ENCODE data around the gene RAP1GDS1.
"Not testable (repeated sequence)": the region's sequence is repeated elsewhere in the genome, so short reads cannot be mapped to it uniquely, and the experiment has no call there.

The RAP1GDS1 gene

GRCh38 chr4:98423009-98423408 lies 161.8 kb downstream of the RAP1GDS1 start:
- in situ Hi-C loops (cut with MboI; ENCODE audit: low sequenced_read_pairs), result no loop called here

- in situ Hi-C loops (cut with MboI; ENCODE audit: low sequenced_read_pairs), result no loop called here
These were observed 169.7 kb downstream of the RAP1GDS1 start for GRCh38 chr4:98430708-98431403.

DNA sequence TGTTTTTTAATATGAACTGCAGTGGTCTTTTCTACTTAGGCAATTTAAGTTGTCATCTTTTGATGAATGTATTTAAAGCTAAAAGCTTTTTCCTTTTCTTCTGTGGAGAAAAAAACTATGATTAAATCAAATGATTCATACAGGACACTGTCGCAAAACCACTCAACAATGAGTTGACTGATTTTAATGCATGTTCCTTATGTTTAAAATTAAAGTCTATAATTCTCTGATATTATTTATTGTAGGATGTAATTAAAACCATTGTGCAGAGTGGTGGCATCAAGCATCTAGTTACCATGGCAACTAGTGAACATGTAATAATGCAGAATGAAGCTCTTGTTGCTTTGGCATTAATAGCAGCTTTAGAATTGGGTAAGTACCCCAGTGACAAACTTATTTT lies 172.5 kb downstream of the RAP1GDS1 start:
- in situ Hi-C loops (cut with MboI; ENCODE audit: low sequenced_read_pairs), result no loop called here

- in situ Hi-C loops (cut with MboI; ENCODE audit: low sequenced_read_pairs), result no loop called here
These were observed 173.6 kb downstream of the RAP1GDS1 start for GRCh38 chr4:98434816-98435215.

- in situ Hi-C loops (cut with MboI; ENCODE audit: low sequenced_read_pairs), result no loop called here
These were observed 183.2 kb downstream of the RAP1GDS1 start for GRCh38 chr4:98444371-98444770.

- in situ Hi-C loops (cut with MboI; ENCODE audit: low sequenced_read_pairs), result no loop called here
These were observed 185.6 kb downstream of the RAP1GDS1 start for GRCh38 chr4:98446499-98447375.

GRCh38 chr4:98447648-98448047 lies 186.5 kb downstream of the RAP1GDS1 start:
- in situ Hi-C loops (cut with MboI; ENCODE audit: low sequenced_read_pairs), result no loop called here

DNA sequence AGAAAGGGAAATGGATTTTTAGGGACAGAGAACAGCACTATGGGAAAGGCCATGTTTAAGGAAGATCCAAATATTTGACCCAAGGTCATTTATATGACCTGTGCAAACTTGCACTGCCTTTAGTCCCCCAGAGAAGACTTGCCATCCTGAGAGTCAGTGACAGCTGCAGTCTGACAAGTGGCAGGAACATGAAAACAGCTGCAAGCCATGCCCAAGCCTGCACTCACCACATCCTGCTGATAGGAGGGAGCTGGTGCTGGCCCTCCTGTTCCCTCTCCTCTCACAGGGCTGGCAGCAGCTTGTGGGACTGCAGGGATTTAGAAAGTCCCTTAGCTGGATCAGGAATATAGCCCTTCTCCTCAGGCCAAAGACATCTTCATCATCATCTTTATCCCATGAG lies 187.7 kb downstream of the RAP1GDS1 start:
- in situ Hi-C loops (cut with MboI; ENCODE audit: low sequenced_read_pairs), result no loop called here

DNA sequence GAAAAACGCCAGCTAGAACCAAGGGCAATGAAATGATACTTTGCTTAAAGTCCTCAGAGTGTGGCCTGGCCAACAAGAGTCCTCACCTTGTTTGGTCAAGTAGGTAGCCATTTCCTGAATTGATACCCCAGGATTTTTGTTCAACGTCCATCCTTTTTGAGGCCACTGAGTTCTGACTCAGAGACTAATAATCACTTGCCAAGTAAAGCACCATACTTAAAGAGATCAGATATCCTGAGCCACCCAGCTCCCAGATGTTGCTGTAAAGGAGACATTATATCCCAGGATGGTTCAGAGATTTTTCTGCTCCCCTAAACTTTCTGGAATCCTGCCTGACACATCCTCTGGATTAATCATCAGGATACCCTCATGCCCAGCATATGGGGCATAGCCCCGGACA lies 190.9 kb downstream of the RAP1GDS1 start:
- in situ Hi-C loops (cut with MboI; ENCODE audit: low sequenced_read_pairs), result no loop called here

DNA sequence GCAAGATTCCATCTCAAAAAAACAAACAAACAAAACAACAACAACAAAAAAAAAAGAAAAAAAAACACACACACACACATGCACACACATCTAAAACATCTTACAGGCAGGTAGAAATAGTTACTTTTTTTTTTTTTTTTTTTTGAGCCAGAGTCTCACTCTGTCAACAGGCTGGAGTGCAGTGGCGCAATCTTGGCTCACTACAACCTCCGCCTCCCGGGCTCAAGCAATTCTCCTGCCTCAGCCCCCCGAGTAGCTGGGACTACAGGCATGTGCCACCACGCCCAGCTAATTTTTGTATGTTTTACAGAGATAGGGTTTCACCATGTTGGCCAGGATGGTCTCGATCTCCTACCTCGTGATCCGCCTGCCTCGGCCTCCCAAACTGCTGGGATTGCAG lies 196.2 kb downstream of the RAP1GDS1 start:
- in situ Hi-C loops (cut with MboI; ENCODE audit: low sequenced_read_pairs), result not testable (repeated sequence)

DNA sequence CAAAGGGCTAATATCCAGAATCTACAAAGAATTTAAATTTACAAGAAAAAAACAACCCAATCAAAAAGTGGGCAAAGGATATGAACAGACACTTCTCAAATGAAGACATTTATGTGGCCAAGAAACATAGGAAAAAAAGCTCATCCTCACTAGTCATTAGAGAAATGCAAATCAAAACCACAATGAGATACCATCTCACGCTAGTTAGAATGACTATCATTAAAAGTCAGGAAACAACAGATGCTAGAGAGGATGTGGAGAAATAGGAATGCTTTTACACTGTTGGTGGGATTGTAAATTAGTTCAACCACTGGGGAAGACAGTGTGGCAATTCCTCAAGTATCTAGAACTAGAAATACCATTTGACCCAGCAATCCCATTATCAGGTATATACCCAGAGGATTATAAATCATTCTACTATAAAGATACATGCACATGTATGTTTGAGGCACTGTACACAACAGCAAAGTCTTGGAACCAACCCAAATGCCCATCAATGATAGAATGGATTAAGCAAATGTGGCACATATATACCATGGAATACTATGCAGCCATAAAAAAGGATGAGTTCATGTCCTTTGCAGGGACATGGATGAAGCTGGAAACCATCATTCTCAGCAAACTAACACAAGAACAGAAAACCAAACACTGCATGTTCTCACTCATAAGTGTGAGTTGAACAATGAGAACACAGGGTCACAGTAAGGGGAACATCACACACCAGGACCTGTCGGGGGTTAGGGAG lies 200.1 kb downstream of the RAP1GDS1 start:
- in situ Hi-C loops (cut with MboI; ENCODE audit: low sequenced_read_pairs), result not testable (repeated sequence)

- in situ Hi-C loops (cut with MboI; ENCODE audit: low sequenced_read_pairs), result no loop called here
These were observed 201.3 kb downstream of the RAP1GDS1 start for GRCh38 chr4:98462487-98462886.

DNA sequence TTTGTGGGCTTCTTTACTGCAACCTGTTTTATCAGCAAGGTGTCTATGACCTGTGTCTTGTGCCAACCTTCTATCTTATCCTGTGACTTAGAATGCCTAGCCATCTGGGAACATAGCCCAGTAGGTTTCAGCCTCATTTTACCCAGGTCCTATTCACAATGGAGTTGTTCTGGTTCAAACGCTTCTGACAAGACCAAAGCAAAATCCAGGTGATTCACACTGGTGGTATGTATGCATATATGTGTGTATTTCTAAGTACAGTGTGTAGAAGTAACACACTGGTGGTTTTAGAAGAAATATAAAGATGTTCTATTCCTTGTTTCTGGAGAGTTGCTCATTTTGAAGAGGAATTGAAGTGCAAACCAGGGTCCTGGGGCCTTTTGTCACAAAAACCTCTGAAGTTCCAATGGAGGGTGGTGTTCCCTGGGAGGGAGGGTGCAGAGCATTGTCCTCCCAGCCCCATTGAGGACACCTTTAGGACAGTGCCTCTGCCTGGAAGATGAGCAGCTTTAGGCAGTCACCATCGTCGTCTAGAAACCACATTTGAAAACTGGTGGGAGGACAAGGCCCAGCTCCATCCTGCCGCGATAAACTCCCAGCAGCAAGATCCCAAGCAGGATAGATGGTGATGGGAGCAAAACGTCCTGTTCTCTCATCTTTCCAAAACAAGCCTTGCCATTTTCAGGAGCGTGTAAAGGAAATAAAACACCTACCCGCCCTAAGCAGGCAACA lies 205.8 kb downstream of the RAP1GDS1 start:
- in situ Hi-C loops (cut with MboI; ENCODE audit: low sequenced_read_pairs), result no loop called here

DNA sequence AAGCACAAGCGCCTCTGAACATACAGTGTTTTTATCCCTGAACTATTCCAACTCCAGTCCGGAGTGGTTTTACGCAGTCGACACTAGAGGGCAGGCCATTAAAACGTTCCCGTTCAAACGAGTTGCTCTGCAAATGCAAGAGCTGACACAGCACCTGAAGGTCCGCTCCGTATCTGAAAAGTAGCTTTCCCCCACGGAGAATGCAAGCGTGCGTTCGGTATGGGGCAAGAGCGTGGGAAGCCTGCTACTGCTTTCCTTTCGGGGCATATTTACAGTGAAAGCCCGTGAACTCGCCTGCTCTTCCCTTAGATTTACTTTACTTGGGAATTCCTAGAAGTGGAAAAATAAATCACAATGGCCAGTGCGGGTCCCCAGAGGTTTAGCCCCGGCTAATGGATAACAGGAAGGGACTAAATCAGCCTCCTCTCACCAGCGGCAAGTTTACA lies 206.5 kb downstream of the RAP1GDS1 start:
- in situ Hi-C loops (cut with MboI; ENCODE audit: low sequenced_read_pairs), result no loop called here

DNA sequence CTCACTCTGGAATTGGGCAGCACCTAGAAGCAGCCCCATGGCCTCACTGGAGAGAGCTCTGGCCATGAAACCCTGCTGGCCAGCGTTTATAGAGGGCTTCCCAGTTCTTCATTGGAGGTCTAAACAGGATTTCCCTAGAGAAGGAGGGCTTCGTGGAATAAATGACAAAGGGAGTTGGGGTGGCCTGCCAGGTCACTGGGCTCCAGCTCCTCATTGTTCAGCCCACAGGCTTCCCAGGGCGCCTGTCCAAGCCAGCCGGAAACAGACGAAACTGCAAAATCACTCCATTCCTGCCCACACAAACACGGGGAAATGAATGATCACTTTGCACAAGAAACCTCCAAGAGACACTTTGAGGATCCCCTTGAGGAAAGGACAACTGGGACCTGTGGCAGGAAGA lies 207.5 kb downstream of the RAP1GDS1 start:
- in situ Hi-C loops (cut with MboI; ENCODE audit: low sequenced_read_pairs), result no loop called here

DNA sequence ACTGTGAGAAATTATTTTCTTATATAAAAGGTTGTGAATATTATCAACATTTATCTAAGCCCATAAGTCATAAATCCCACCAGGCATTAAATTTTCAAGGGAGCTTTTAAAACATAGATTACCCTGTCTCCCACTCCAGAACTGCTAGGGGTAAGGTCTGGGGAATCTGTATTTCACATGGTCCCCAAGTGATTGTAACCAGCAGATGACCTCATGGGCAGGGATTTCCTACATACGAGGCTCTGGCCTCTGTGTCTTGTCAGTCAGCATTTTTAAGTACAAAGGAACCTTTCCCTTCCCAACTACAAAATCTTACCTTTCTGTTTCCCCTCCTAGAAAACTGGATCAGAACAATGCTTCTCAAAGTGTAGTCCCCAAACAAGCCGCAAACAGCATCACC lies 208.6 kb downstream of the RAP1GDS1 start:
- in situ Hi-C loops (cut with MboI; ENCODE audit: low sequenced_read_pairs), result no loop called here

GRCh38 chr4:98470366-98470765 lies 209.2 kb downstream of the RAP1GDS1 start:
- in situ Hi-C loops (cut with MboI; ENCODE audit: low sequenced_read_pairs), result no loop called here

- in situ Hi-C loops (cut with MboI; ENCODE audit: low sequenced_read_pairs), result no loop called here
These were observed 209.6 kb downstream of the RAP1GDS1 start for GRCh38 chr4:98470831-98471230.

- in situ Hi-C loops (cut with MboI; ENCODE audit: low sequenced_read_pairs), result no loop called here
These were observed 211.9 kb downstream of the RAP1GDS1 start for GRCh38 chr4:98473046-98473445.

GRCh38 chr4:98474408-98474844 lies 213.2 kb downstream of the RAP1GDS1 start:
- in situ Hi-C loops (cut with MboI; ENCODE audit: low sequenced_read_pairs), result no loop called here

GRCh38 chr4:98476891-98477290 lies 215.7 kb downstream of the RAP1GDS1 start:
- in situ Hi-C loops (cut with MboI; ENCODE audit: low sequenced_read_pairs), result no loop called here
